Posterior vena cava (tissue), 2 donors: ENCODE data around the gene WNT7A. TPM values are rescaled to one million over a fixed set of nuclear protein-coding genes. Genes with fewer than 3 reads are reported as not detected.
A peak's percentile ranks its signal among the peaks of the same experiment; 100 is the strongest.

ENCODE experiments used
- DNase-seq: peaks from one replicate; pipeline ENCODE4 v3.0.0-alpha.2; 2020; ENCODE audit warnings: low spot score
- intact Hi-C, 2 donors: fragments of 100-400 bp; cut with DNase I; formaldehyde crosslinking; loops; one replicate each; pipeline versions ENCODE4 v1.14.1 to v1.14.2; 2022 to 2023
- total RNA-seq, 2 donors: library from RNA; stranded (reverse); fragmentation: NEBNext Ultra II Directional; extraction: Animal tissue kit (Norgen Biotek cat#: 25700); gene quantifications; one replicate each; pipeline ENCODE4 v1.2.1, GENCODE V29; 2021
- donor health status: DM: yes; HTN: yes; CAD: no.
- donor health status: DM: yes; HTN: yes; CAD: no.

Gene WNT7A
- total RNA-seq, 2 donors from 2014 or later: not detected

- DNase-seq: peak; percentile 47
- intact Hi-C loops: loop anchor here in 1 of 2 donors (2.0 kb wide), 1 partner anchor 24 kb away; no protein-coding TSS in a partner anchor
These were observed 112.8 kb downstream of the WNT7A start for GRCh38 chr3:13767030-13767429.

Other genes with a start within 250 kb of the WNT7A start
- 1 to 10 TPM; 7.9 TPM for gene CHCHD4, start 244.8 kb upstream of the WNT7A start, total RNA-seq
- 100 to 1,000 TPM; 107 to 115 TPM for gene TMEM43, start 245.0 kb upstream of the WNT7A start, total RNA-seq